Esophagus muscularis mucosa (tissue), 4 donors: ENCODE results near the gene RPP25L. TPM values are rescaled to one million over a fixed set of nuclear protein-coding genes. Genes with fewer than 3 reads are reported as not detected.

Experiments
- DNase-seq: peaks from one replicate; pipeline ENCODE4 v3.0.0-alpha.2; 2017; ENCODE audit errors: extremely low spot score
- H3K27ac ChIP-seq, 4 donors: fragments of 200-600 bp; sonication (generic); replicated peaks in 1 of 4; 1 replicate in 3 of 4; 2 replicates in 1 of 4; pipeline ENCODE4 v1.5.1; 2016 to 2019; ENCODE audit warnings: mild to moderate bottlenecking in 1 of 4
- H3K27me3 ChIP-seq, 4 donors: fragments of 200-600 bp; sonication (generic); one replicate each; pipeline versions ENCODE4 v1.5.1 to v1.6.0; 2016 to 2019
- H3K36me3 ChIP-seq, 4 donors: fragments of 200-600 bp; sonication (generic); one replicate each; pipeline ENCODE4 v1.5.1; 2016 to 2019
- H3K4me1 ChIP-seq, 4 donors: fragments of 200-600 bp; sonication (generic); one replicate each; pipeline ENCODE4 v1.5.1; 2016 to 2019
- H3K4me3 ChIP-seq, 4 donors: fragments of 200-600 bp; sonication (generic); 1 replicate in 2 of 4; 2 replicates in 2 of 4; pipeline ENCODE4 v1.5.1; 2016 to 2019; ENCODE audit warnings: mild to moderate bottlenecking in 4 of 4, moderate library complexity in 1 of 4
- H3K9me3 ChIP-seq, 4 donors: fragments of 200-600 bp; sonication (generic); 1 replicate in 3 of 4; 2 replicates in 1 of 4; pipeline ENCODE4 v1.5.1; 2016 to 2019
- EP300 ChIP-seq: sonication (generic); formaldehyde crosslinking; IDR thresholded peaks from one replicate; pipeline ENCODE4 v1.6.1; 2017; ENCODE audit warnings: antibody characterized with exemption
- POLR2A ChIP-seq: fragments of 450-650 bp; IDR thresholded peaks from one replicate; pipeline ENCODE4 v1.6.1; 2017; ENCODE audit warnings: antibody characterized with exemption, moderate library complexity, mild to moderate bottlenecking, low read depth
- POLR2AphosphoS5 ChIP-seq, 2 donors: sonication (generic); formaldehyde crosslinking; IDR thresholded peaks; one replicate each; pipeline ENCODE4 v1.6.1; 2017; ENCODE audit warnings: antibody characterized with exemption in 2 of 2
- WGBS: methylation state at CpG from one replicate; pipeline ENCODE4 v1.1.5; 2018; 5-methylcytosine and 5-hydroxymethylcytosine counted together
- intact Hi-C: fragments of 100-400 bp; cut with DNase I; formaldehyde crosslinking; loops from one replicate; pipeline ENCODE4 v1.15.1; 2023
- total RNA-seq, 4 donors: library from RNA; depleted of rRNA; stranded (reverse); fragments of >200 nt; gene quantifications; one replicate each; pipeline versions ENCODE4 v1.1.0 to v1.2.1, GENCODE V29; 2016
- TF ChIP-seq, protein P1 (sequence below), 3 experiments: fragments of 200-600 bp in 2 of 3; fragments of 450-650 bp in 1 of 3; sonication (generic) in 2 of 3; IDR thresholded peaks; one replicate each; pipeline ENCODE4 v1.5.1; 2017 to 2019; ENCODE audit warnings: antibody characterized with exemption in 3 of 3, mild to moderate bottlenecking in 2 of 3, moderate library complexity in 1 of 3

RPP25L gene
- total RNA-seq, 4 donors from 2014 or later, result 11.6 to 26.7 (median 20.2) TPM

DNA sequence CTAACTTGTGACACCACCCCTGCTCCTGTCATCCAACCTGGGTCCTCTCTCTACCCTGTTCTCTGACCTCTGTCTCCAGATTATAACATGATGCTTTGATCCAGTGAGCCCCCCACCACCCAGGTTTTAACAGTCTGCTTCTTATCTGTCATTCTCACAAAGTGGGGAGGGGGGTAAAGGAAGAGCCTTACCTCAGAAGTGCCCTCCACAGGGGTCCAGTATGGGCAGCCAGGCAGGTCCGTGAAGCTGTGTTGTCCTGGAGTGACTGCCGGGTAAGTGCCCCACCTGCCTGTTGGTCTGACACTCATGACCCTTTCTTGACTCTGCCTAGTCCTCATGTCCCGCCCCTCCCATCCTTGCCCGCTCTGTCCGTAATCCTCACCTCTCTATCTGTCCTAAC, 43.5 kb upstream of the RPP25L start:
- peak overlapping the region; percentile 80 to 83 (median 82) for H3K27ac ChIP-seq
- no peak overlapping the region for H3K4me3 ChIP-seq
- peaks cover 5 to 27% (median 14%) of the 10 kb centered on the region in 4 donors for H3K36me3 ChIP-seq
- no peak for DNase-seq
- H3K27me3 ChIP-seq, result no peaks in the 10 kb centered on the region
- 73% methylated on average over 5 of the region's 5 CpGs for WGBS
- H3K9me3 ChIP-seq, result no peaks in the 10 kb centered on the region
- intact Hi-C loops, result loop anchor here (10.0 kb wide), 1 partner anchor 61 kb away; no protein-coding TSS in a partner anchor
- peaks cover 45 to 57% (median 52%) of the 10 kb centered on the region in 4 donors for H3K4me1 ChIP-seq
- TF ChIP-seq POLR2AphosphoS5 (IDR thresholded peaks at IDR 0.05) (no peak), POLR2A (no peak), EP300 (no peak)
- TF ChIP-seq, protein P1, sequence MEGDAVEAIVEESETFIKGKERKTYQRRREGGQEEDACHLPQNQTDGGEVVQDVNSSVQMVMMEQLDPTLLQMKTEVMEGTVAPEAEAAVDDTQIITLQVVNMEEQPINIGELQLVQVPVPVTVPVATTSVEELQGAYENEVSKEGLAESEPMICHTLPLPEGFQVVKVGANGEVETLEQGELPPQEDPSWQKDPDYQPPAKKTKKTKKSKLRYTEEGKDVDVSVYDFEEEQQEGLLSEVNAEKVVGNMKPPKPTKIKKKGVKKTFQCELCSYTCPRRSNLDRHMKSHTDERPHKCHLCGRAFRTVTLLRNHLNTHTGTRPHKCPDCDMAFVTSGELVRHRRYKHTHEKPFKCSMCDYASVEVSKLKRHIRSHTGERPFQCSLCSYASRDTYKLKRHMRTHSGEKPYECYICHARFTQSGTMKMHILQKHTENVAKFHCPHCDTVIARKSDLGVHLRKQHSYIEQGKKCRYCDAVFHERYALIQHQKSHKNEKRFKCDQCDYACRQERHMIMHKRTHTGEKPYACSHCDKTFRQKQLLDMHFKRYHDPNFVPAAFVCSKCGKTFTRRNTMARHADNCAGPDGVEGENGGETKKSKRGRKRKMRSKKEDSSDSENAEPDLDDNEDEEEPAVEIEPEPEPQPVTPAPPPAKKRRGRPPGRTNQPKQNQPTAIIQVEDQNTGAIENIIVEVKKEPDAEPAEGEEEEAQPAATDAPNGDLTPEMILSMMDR (IDR thresholded peaks at IDR 0.05), result no peak

DNA sequence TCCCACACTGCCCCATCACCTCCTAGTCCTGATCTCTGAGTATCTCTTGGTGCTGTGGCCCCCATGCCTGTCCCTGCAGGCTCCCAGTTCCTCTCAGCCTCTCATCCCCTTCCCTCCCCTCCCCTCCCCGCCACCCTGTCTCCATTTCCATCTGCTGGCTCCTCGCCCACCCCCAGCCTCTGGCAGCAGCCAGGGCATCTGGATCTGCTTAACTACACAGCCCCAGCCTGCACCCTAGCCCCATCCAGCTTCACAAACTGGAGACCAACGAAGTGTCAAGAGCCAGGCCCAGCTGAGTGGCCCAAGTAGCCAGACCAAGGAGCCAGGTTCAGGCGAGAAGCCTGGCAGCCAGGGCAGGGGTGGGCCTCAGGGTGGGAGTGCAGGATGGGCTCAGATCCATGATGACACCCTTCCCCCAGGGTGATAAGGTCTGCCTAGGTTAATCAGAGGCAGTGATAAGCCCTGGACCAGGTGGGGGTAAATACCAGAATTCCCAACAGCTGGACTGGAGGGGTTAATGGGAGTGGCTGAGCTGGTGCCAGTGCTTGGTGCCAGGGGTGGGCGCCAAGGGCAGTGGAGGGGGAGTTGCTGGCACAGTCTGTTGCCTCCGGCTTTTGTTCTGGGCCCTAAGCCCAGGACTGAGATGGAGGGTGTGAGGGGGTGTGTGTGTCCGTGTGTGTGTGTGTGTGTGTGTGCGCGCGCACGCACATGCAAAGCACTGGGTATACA, 42.6 kb upstream of the RPP25L start:
- Histone ChIP-seq H3K4me1 (peaks cover 45 to 59% (median 52%) of the 10 kb centered on the region in 4 donors), H3K4me3 (peak overlapping the region in 2 of 4 donors; percentile 10 to 51), H3K9me3 (no peaks in the 10 kb centered on the region), H3K27me3 (no peaks in the 10 kb centered on the region), H3K36me3 (peaks cover 4 to 23% (median 10%) of the 10 kb centered on the region in 4 donors), H3K27ac (peak overlapping the region; percentile 80 to 83 (median 82))
- intact Hi-C loops, result loop anchor here (10.0 kb wide), 1 partner anchor 60 kb away; no protein-coding TSS in a partner anchor
- WGBS, result 34% methylated on average over 8 of the region's 11 CpGs
- no peak for DNase-seq
- TF ChIP-seq POLR2AphosphoS5 (IDR thresholded peaks at IDR 0.05) (peak; percentile 59 to 67), POLR2A (no peak), EP300 (no peak)
- TF ChIP-seq, protein P1 (IDR thresholded peaks at IDR 0.05), result peak in 1 of 3 experiments; percentile 8

DNA sequence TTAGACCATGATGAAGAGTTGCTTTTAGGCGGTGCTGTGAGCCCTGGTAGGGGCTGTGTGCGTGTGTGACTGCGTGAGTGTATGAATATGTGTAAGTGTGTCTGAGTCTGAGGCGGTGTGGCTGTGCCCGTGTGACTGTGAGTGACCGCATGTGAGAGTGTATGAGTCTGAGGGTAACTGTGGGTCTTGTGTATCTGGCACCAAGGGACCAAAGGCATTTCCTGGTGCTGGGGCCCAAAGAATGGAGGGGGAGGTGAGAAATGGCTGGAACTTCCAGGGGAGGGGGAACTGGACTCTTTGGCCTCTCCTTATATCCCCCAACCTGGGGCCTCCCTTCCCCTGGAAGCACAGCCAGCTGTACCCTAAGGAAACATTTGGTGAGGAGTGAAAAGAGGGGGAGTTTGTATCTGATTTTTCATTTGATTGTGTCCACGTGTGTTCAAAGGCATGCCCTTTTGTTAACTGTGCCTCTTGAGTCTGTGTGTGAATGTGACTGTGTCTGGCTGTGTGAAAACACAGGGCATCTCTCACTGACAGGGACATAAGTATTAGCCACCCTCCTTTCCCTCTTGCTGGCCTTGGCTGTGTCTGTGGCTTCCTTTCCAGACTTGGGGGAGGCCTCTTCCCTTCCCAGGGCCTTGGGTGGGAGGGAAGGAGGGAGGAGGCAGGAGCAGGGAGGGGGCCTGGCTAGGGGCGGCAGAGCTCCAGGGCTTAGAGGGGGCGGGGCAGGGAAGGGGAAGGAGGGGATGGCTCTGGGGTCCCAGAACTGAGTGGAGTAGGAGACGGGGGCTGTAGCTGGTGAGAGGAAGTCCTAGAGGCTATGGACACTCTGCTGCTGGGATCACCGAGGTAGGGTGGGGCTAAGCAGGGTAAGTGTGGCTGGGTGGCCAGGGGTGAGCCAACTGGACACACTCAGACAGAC, 41.5 kb upstream of the RPP25L start:
- Histone ChIP-seq H3K36me3 (peaks cover 10 to 29% (median 21%) of the 10 kb centered on the region in 4 donors), H3K27me3 (no peaks in the 10 kb centered on the region), H3K27ac (peak overlapping the region; percentile 80 to 83 (median 82)), H3K4me3 (peak overlapping the region; percentile 51 to 62 (median 58)), H3K9me3 (no peaks in the 10 kb centered on the region), H3K4me1 (peaks cover 45 to 63% (median 56%) of the 10 kb centered on the region in 4 donors)
- intact Hi-C loops, result loop anchor here (10.0 kb wide), 1 partner anchor 59 kb away; no protein-coding TSS in a partner anchor
- no peak for TF ChIP-seq EP300
- TF ChIP-seq, protein P1 (IDR thresholded peaks at IDR 0.05), result no peak
- WGBS, result 36% methylated on average over 11 of the region's 11 CpGs
- DNase-seq, result no peak

DNA sequence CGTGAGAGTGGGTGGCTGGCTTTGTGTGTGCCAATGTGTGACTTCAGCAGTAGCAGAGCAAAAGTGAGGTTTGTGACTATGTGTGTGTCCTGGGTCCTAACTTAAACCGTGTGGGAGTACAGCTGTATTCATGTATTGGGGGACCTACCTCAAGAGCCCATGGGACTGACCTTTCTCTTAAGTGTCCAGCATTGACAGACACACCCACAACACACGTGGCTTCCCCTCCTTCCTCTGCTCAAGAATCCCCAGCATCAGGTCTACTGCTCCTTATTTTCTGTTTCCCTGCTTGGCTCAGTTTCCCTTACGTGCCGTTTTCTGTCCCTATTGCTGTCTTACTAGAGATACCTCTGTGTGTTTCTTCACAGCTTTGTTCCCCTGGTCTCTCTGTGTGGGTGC, 40.7 kb upstream of the RPP25L start:
- no peak for DNase-seq
- TF ChIP-seq EP300 (no peak), POLR2AphosphoS5 (IDR thresholded peaks at IDR 0.05) (no peak), POLR2A (no peak)
- Histone ChIP-seq H3K9me3 (no peaks in the 10 kb centered on the region), H3K4me1 (peaks cover 53 to 71% (median 64%) of the 10 kb centered on the region in 4 donors), H3K36me3 (peaks cover 10 to 26% (median 20%) of the 10 kb centered on the region in 4 donors), H3K27ac (peak overlapping the region; percentile 80 to 83 (median 82)), H3K27me3 (no peaks in the 10 kb centered on the region), H3K4me3 (peak overlapping the region; percentile 51 to 62 (median 58))
- intact Hi-C loops, result loop anchor here (10.0 kb wide), 1 partner anchor 58 kb away; no protein-coding TSS in a partner anchor
- WGBS, result 16% methylated on average over 5 of the region's 5 CpGs
